Stimulated activated CD8-positive, alpha-beta memory T cell treated with anti-CD3 and anti-CD28 coated beads, Interleukin-12 subunit alpha, Interleukin-12 subunit beta, amount 100 ng/mL, for 24 hours (primary cell): ENCODE measurements around the gene GNAZ.
"Not testable (repeated sequence)": the region's sequence is repeated elsewhere in the genome, so short reads cannot be mapped to it uniquely, and the experiment has no call there.

Source experiments
- DNase-seq: peaks from one replicate; pipeline ENCODE4 v3.0.0-alpha.2; 2020; ENCODE audit errors: extremely low read depth

The GNAZ gene

GRCh38 chr22:23133922-23134321, 63.6 kb downstream of the GNAZ start:
- no peak for DNase-seq

- not testable (repeated sequence) for DNase-seq
These were observed 66.7 kb downstream of the GNAZ start for GRCh38 chr22:23136991-23137390.

GRCh38 chr22:23137468-23137867, 67.1 kb downstream of the GNAZ start:
- DNase-seq = no peak

GRCh38 chr22:23137905-23138561, 67.7 kb downstream of the GNAZ start:
- DNase-seq = no peak

- DNase-seq = no peak
These were observed 68.5 kb downstream of the GNAZ start for GRCh38 chr22:23138584-23139435.

- no peak for DNase-seq
These were observed 70.1 kb downstream of the GNAZ start for GRCh38 chr22:23140385-23140784.

GRCh38 chr22:23142546-23143105, 72.3 kb downstream of the GNAZ start:
- no peak for DNase-seq

- DNase-seq = no peak
These were observed 72.8 kb downstream of the GNAZ start for GRCh38 chr22:23143119-23143518.

GRCh38 chr22:23144432-23144831, 74.1 kb downstream of the GNAZ start:
- no peak for DNase-seq

GRCh38 chr22:23144932-23145877, 74.9 kb downstream of the GNAZ start, which contains the start of gene RAB36:
Gene RAB36 (plus strand): TSS chr22:23145477. CDS start chr22:23146617, 1,140 bp downstream.
- peak; percentile 69 for DNase-seq

GRCh38 chr22:23145878-23146470, 75.7 kb downstream of the GNAZ start:
- no peak for DNase-seq

GRCh38 chr22:23146478-23147205, 76.3 kb downstream of the GNAZ start:
- DNase-seq = no peak

- DNase-seq = no peak
These were observed 77.5 kb downstream of the GNAZ start for GRCh38 chr22:23147617-23148387.

GRCh38 chr22:23149743-23150238, 79.5 kb downstream of the GNAZ start:
- DNase-seq = no peak

GRCh38 chr22:23150762-23151161, 80.4 kb downstream of the GNAZ start:
- no peak for DNase-seq

- DNase-seq = no peak
These were observed 81.5 kb downstream of the GNAZ start for GRCh38 chr22:23151827-23152226.

GRCh38 chr22:23152238-23153114, 82.2 kb downstream of the GNAZ start:
- no peak for DNase-seq

GRCh38 chr22:23153994-23154393, 83.7 kb downstream of the GNAZ start:
- DNase-seq = no peak

GRCh38 chr22:23154461-23154860, 84.1 kb downstream of the GNAZ start:
- no peak for DNase-seq
